ENCODE results near the gene IL1RAPL2. TPM values are rescaled to one million over a fixed set of nuclear protein-coding genes. Genes with fewer than 3 reads are reported as not detected.

Gene IL1RAPL2
- polyA plus RNA-seq, 1 of the 3 experiments (the other 2 are of a cell fraction) = 0.13 TPM

DNA sequence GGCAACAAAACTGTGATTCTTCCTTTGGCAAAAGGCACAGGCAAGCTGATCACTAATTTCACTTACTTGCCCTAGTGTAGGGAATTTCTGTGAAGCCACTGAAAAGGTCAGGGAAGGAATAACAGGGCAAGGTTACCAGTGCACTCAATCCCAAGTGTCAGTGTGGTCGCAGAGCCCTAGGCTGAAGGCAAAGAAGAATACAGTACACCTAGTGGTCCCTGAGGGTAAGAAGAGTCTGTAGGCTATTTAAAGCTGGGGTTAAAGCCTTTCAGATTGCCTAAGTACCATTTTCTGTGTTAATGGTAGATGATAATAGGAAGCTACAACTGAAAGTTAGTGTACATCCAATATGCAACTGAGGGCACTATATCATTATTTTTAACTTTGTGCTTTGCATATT lies 1082.7 kb downstream of the IL1RAPL2 start:
- DNase-seq = no peak
- Histone ChIP-seq H2AFZ (ENCODE audit: low read depth) (no peak overlapping the region), H3K9ac (no peak overlapping the region), H3K9me2 (no peaks in the 10 kb centered on the region), H3K36me3 (replicated peaks in 1 of 2; ENCODE audit: control insufficient read depth in 1 of 2, insufficient read depth in 2 of 2, low read length in 1 of 2) (no peaks in the 10 kb centered on the region), H3F3A (replicated peaks; ENCODE audit: insufficient read depth) (no peaks in the 10 kb centered on the region), H3K9me3 (no peaks in the 10 kb centered on the region), H3K4me2 (no peak overlapping the region), H3K4me1 (ENCODE audit: control insufficient read depth in 1 of 2, insufficient read depth in 2 of 2, low read depth in 1 of 2, low read length in 1 of 2) (no peaks in the 10 kb centered on the region), H4K20me1 (ENCODE audit: insufficient read depth) (no peaks in the 10 kb centered on the region), H3K4me3 (ENCODE audit: low read depth in 2 of 2, low read length in 1 of 2) (no peak overlapping the region), H3K27ac (ENCODE audit: low read depth in 2 of 2, low read length in 1 of 2) (no peak overlapping the region), H3K79me2 (ENCODE audit: insufficient read depth) (no peaks in the 10 kb centered on the region), H3K27me3 (ENCODE audit: insufficient read depth) (no peaks in the 10 kb centered on the region; the same call in 1 of the 2 replicates)
- no peak for TF ChIP-seq GATA2 (CRISPR knock-in tag; IDR thresholded peaks at IDR 0.05)
- TF ChIP-seq FOSL2 (IDR thresholded peaks at IDR 0.05; ENCODE audit: borderline replicate concordance, low read depth) = no peak
- WGBS (ENCODE audit: low lambda C conversion rate) = 31% methylated on average over 1 of the region's 1 CpG
- POLR2A ChIA-PET = no interaction called here
- CTCF ChIA-PET = no interaction called here

DNA sequence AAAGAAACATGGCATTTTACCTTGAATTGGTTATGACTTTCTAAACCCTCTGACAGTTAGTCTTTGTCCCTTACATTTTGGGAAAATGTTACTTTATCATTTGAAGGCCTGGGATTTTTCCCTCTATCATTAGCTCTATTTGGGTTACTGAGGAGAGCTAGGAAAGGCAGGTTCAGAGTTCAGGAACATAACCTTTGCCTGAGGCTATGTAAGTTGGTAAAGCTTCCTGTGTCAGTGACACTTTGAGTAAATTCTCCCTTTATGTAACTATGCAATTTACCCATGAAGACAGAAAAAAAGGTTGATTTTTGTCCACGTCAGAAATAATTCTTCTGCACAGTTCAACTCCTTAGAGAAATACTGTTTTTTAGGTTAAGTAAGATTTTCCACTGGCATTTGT lies 1084.6 kb downstream of the IL1RAPL2 start:
- no peaks in the 10 kb centered on the region for H3K79me2 ChIP-seq (ENCODE audit: insufficient read depth)
- H3K27ac ChIP-seq (ENCODE audit: low read depth in 2 of 2, low read length in 1 of 2) = no peak overlapping the region
- H3K9ac ChIP-seq = no peak overlapping the region
- H3K9me3 ChIP-seq = no peaks in the 10 kb centered on the region
- CTCF ChIA-PET = no interaction called here
- H3F3A ChIP-seq (replicated peaks; ENCODE audit: insufficient read depth) = no peaks in the 10 kb centered on the region
- H3K36me3 ChIP-seq (replicated peaks in 1 of 2; ENCODE audit: control insufficient read depth in 1 of 2, insufficient read depth in 2 of 2, low read length in 1 of 2) = no peaks in the 10 kb centered on the region
- no peaks in the 10 kb centered on the region for H3K4me1 ChIP-seq (ENCODE audit: control insufficient read depth in 1 of 2, insufficient read depth in 2 of 2, low read depth in 1 of 2, low read length in 1 of 2)
- H3K4me2 ChIP-seq = no peak overlapping the region
- H3K27me3 ChIP-seq (ENCODE audit: insufficient read depth) = no peaks in the 10 kb centered on the region
- POLR2A ChIA-PET = no interaction called here
- H3K9me2 ChIP-seq = no peaks in the 10 kb centered on the region
- no peak for DNase-seq
- H2AFZ ChIP-seq (ENCODE audit: low read depth) = no peak overlapping the region
- TF ChIP-seq, protein P1, sequence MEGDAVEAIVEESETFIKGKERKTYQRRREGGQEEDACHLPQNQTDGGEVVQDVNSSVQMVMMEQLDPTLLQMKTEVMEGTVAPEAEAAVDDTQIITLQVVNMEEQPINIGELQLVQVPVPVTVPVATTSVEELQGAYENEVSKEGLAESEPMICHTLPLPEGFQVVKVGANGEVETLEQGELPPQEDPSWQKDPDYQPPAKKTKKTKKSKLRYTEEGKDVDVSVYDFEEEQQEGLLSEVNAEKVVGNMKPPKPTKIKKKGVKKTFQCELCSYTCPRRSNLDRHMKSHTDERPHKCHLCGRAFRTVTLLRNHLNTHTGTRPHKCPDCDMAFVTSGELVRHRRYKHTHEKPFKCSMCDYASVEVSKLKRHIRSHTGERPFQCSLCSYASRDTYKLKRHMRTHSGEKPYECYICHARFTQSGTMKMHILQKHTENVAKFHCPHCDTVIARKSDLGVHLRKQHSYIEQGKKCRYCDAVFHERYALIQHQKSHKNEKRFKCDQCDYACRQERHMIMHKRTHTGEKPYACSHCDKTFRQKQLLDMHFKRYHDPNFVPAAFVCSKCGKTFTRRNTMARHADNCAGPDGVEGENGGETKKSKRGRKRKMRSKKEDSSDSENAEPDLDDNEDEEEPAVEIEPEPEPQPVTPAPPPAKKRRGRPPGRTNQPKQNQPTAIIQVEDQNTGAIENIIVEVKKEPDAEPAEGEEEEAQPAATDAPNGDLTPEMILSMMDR (IDR thresholded peaks at IDR 0.05) = no peak
- no peak for TF ChIP-seq EZH2phosphoT487 (IDR thresholded peaks at IDR 0.05; ENCODE audit: borderline replicate concordance, low read depth)
- TF ChIP-seq TCF12 (IDR thresholded peaks at IDR 0.05) = no peak
- TF ChIP-seq GATA2 (CRISPR knock-in tag; IDR thresholded peaks at IDR 0.05) = no peak
- no peak for TF ChIP-seq RFX5 (IDR thresholded peaks at IDR 0.05; ENCODE audit: low read length)
- no peak for TF ChIP-seq MXI1 (IDR thresholded peaks at IDR 0.05; ENCODE audit: low read depth, low read length)
- no peak for TF ChIP-seq MEF2A (IDR thresholded peaks at IDR 0.05; ENCODE audit: borderline replicate concordance, low read depth)
- no peak for TF ChIP-seq CHD2 (IDR thresholded peaks at IDR 0.05; ENCODE audit: low read length, partially characterized antibody)
- no peak for TF ChIP-seq ELF1 (IDR thresholded peaks at IDR 0.05)
- TF ChIP-seq TEAD4 (IDR thresholded peaks at IDR 0.05; ENCODE audit: borderline replicate concordance, insufficient read depth) = no peak
- TF ChIP-seq, protein P2, sequence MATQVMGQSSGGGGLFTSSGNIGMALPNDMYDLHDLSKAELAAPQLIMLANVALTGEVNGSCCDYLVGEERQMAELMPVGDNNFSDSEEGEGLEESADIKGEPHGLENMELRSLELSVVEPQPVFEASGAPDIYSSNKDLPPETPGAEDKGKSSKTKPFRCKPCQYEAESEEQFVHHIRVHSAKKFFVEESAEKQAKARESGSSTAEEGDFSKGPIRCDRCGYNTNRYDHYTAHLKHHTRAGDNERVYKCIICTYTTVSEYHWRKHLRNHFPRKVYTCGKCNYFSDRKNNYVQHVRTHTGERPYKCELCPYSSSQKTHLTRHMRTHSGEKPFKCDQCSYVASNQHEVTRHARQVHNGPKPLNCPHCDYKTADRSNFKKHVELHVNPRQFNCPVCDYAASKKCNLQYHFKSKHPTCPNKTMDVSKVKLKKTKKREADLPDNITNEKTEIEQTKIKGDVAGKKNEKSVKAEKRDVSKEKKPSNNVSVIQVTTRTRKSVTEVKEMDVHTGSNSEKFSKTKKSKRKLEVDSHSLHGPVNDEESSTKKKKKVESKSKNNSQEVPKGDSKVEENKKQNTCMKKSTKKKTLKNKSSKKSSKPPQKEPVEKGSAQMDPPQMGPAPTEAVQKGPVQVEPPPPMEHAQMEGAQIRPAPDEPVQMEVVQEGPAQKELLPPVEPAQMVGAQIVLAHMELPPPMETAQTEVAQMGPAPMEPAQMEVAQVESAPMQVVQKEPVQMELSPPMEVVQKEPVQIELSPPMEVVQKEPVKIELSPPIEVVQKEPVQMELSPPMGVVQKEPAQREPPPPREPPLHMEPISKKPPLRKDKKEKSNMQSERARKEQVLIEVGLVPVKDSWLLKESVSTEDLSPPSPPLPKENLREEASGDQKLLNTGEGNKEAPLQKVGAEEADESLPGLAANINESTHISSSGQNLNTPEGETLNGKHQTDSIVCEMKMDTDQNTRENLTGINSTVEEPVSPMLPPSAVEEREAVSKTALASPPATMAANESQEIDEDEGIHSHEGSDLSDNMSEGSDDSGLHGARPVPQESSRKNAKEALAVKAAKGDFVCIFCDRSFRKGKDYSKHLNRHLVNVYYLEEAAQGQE (IDR thresholded peaks at IDR 0.05; ENCODE audit: low read depth, low read length) = no peak
- TF ChIP-seq TAF1 (IDR thresholded peaks at IDR 0.05; ENCODE audit: borderline replicate concordance, low read depth, low read length) = no peak
- no peak for TF ChIP-seq RAD21 (IDR thresholded peaks at IDR 0.05; ENCODE audit: low read length)
- TF ChIP-seq EP300 (IDR thresholded peaks at IDR 0.05; ENCODE audit: borderline replicate concordance in 1 of 2, low read depth in 1 of 2, low read length in 1 of 2) = no peak
- TF ChIP-seq FOXJ3 (CRISPR knock-in tag; IDR thresholded peaks at IDR 0.05) = no peak
- TF ChIP-seq, protein P3, sequence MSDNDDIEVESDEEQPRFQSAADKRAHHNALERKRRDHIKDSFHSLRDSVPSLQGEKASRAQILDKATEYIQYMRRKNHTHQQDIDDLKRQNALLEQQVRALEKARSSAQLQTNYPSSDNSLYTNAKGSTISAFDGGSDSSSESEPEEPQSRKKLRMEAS (IDR thresholded peaks at IDR 0.05; ENCODE audit: low read depth) = no peak
- TF ChIP-seq SMC3 (IDR thresholded peaks at IDR 0.05; ENCODE audit: low read depth, low read length) = no peak
- TF ChIP-seq FOXM1 (IDR thresholded peaks at IDR 0.05; ENCODE audit: low read depth) = no peak
- H3K4me3 ChIP-seq (ENCODE audit: low read depth in 2 of 2, low read length in 1 of 2) = no peak overlapping the region
- 13% methylated on average over 1 of the region's 1 CpG for WGBS (ENCODE audit: low lambda C conversion rate)
- H4K20me1 ChIP-seq (ENCODE audit: insufficient read depth) = no peaks in the 10 kb centered on the region

Data from SK-N-SH (cell line).